Measurements from ENCODE around the gene MAD2L1BP. TPM values are rescaled to one million over a fixed set of nuclear protein-coding genes. Genes with fewer than 3 reads are reported as not detected.

The MAD2L1BP gene
- total and polyA plus RNA-seq, 2 of the 4 experiments (the other 2 are of a cell fraction), result 28.1 to 50.2 TPM

- no peak overlapping the region for H3K14ac ChIP-seq (replicated peaks; ENCODE audit: low read depth, low read length)
- no peak overlapping the region; the same call in 2 of the 3 replicates for H2BK15ac ChIP-seq (ENCODE audit: low read depth, low read length)
- no peak overlapping the region for H3K4me3 ChIP-seq (ENCODE audit: insufficient read depth, low read depth, low read length)
- H4K8ac ChIP-seq (ENCODE audit: low read depth in 2 of 2, low read length in 2 of 2), result no peak overlapping the region
- no peak overlapping the region for H2AK5ac ChIP-seq (ENCODE audit: low read depth, low read length)
- peaks cover 2 to 21% of the 10 kb centered on the region in 2 experiments; a peak in 3 of 4 replicates for H3K79me1 ChIP-seq (ENCODE audit: low read depth in 1 of 2, low read length in 2 of 2)
- no peak overlapping the region for H2BK20ac ChIP-seq (ENCODE audit: low read depth, low read length)
- dilution Hi-C loops (cut with HindIII; ENCODE audit: low sequenced_read_pairs, unreplicated experiment), result no loop called here
- in situ Hi-C loops (cut with MboI; ENCODE audit: low sequenced_read_pairs), result no loop called here
- H2BK120ac ChIP-seq (ENCODE audit: low read depth, low read length), result no peak overlapping the region
- ATAC-seq (ENCODE audit: low read depth) (no peak), DNase-seq (no peak)
- no peaks in the 10 kb centered on the region for H4K20me1 ChIP-seq (ENCODE audit: insufficient read depth, low read length)
- H4K5ac ChIP-seq (ENCODE audit: low read depth, low read length), result no peak overlapping the region
- H3K9me1 ChIP-seq (ENCODE audit: insufficient read depth, low read length), result no peaks in the 10 kb centered on the region
- H3K23ac ChIP-seq (ENCODE audit: low read depth, low read length), result no peak overlapping the region
- no peak overlapping the region for H3K56ac ChIP-seq (ENCODE audit: extremely low read depth, insufficient read depth, low read length)
- H2AK9ac ChIP-seq (replicated peaks; ENCODE audit: low read depth, low read length, poor library complexity), result no peak overlapping the region
- no peak overlapping the region for H2AFZ ChIP-seq (replicated peaks; ENCODE audit: low read length, poor library complexity)
- 83% methylated on average over 4 of the region's 6 CpGs; no CpG with 5 or more reads in 1 of the 2 experiments for WGBS, 2 experiments (ENCODE audit: extremely low coverage in 2 of 2, insufficient read length in 1 of 2)
- no peak overlapping the region for H3K27ac ChIP-seq (ENCODE audit: insufficient read depth, low read length)
- intact Hi-C loops (cut with micrococcal nuclease), result no loop called here
- ChIA-PET POLR2A (ENCODE audit: unreplicated experiment) (no interaction called here), CTCF (no interaction called here)
- no peak for TF ChIP-seq MAZ (IDR thresholded peaks at IDR 0.05; ENCODE audit: borderline replicate concordance, low read depth, low read length)
- no peak for TF ChIP-seq CEBPB (IDR thresholded peaks at IDR 0.05; ENCODE audit: low read depth, low read length)
- TF ChIP-seq FOS (IDR thresholded peaks at IDR 0.05; ENCODE audit: low read depth, low read length), result no peak
- H3K4me1 ChIP-seq (ENCODE audit: control insufficient read depth, insufficient read depth, low read length), result no peaks in the 10 kb centered on the region
- H3K18ac ChIP-seq (ENCODE audit: low read depth, low read length), result no peak overlapping the region
- no peak overlapping the region for H3K9ac ChIP-seq (ENCODE audit: low read depth, low read length)
- no peak overlapping the region for H2BK5ac ChIP-seq (ENCODE audit: low read depth, low read length, poor library complexity, severe bottlenecking)
- no peaks in the 10 kb centered on the region for H3K9me3 ChIP-seq (ENCODE audit: control insufficient read depth, insufficient read depth, low read length)
- H4K91ac ChIP-seq (ENCODE audit: insufficient read depth, low read depth, low read length), result no peak overlapping the region
- no peak overlapping the region for H3K4me2 ChIP-seq (ENCODE audit: low read depth, low read length)
- H3K4ac ChIP-seq (ENCODE audit: low read depth, low read length), result 0 out of 2 replicates have a peak overlapping the region, but pooled peaks have one; percentile 6
- H3K27me3 ChIP-seq (ENCODE audit: control insufficient read depth, insufficient read depth, low read length), result no peaks in the 10 kb centered on the region
- BruUV-seq (replicated peaks), result TSS peak; percentile 47
- H3K36me3 ChIP-seq (ENCODE audit: control insufficient read depth, insufficient read depth, low read length), result peaks cover 20% of the 10 kb centered on the region
Observed at GRCh38 chr6:43613721-43614395, 21.8 kb upstream of the MAD2L1BP start.

Data from IMR-90 (cell line).